ENCODE measurements around the gene FOCAD.
A peak's percentile ranks its signal among the peaks of the same experiment; 100 is the strongest.

Gene FOCAD

GRCh38 chr9:20988061-20988460, 304.0 kb downstream of the FOCAD start:
- TF ChIP-seq TAF1 (IDR thresholded peaks at IDR 0.05; ENCODE audit: low read depth) (no peak), TEAD4 (IDR thresholded peaks at IDR 0.05) (no peak), FOXM1 (IDR thresholded peaks at IDR 0.05; ENCODE audit: borderline replicate concordance, low read depth) (no peak), REST (IDR thresholded peaks at IDR 0.05; ENCODE audit: low read depth) (no peak), YY1 (IDR thresholded peaks at IDR 0.05; ENCODE audit: low read depth) (no peak), TCF12 (IDR thresholded peaks at IDR 0.05; ENCODE audit: low read depth) (no peak), EGR1 (IDR thresholded peaks at IDR 0.05) (no peak), RAD21 (IDR thresholded peaks at IDR 0.05; ENCODE audit: low read depth) (no peak), CEBPB (IDR thresholded peaks at IDR 0.05) (no peak), CREB1 (IDR thresholded peaks at IDR 0.05; ENCODE audit: low read depth) (no peak), ZBTB7A (IDR thresholded peaks at IDR 0.05; ENCODE audit: low read depth) (no peak), MAX (IDR thresholded peaks at IDR 0.05) (no peak)

- TF ChIP-seq YY1 (IDR thresholded peaks at IDR 0.05; ENCODE audit: low read depth) (no peak), NFIC (IDR thresholded peaks at IDR 0.05) (no peak), EGR1 (IDR thresholded peaks at IDR 0.05) (no peak), USF1 (IDR thresholded peaks at IDR 0.05) (no peak), FOXM1 (IDR thresholded peaks at IDR 0.05; ENCODE audit: borderline replicate concordance, low read depth) (no peak), CREB1 (IDR thresholded peaks at IDR 0.05; ENCODE audit: low read depth) (no peak), ZBTB7A (IDR thresholded peaks at IDR 0.05; ENCODE audit: low read depth) (no peak)
Observed at GRCh38 chr9:20988671-20989315, 304.7 kb downstream of the FOCAD start.

- TF ChIP-seq NFIC (IDR thresholded peaks at IDR 0.05) (0 out of 2 replicates have a peak, but pooled peaks have one; percentile 4), CREB1 (IDR thresholded peaks at IDR 0.05; ENCODE audit: low read depth) (no peak), RAD21 (IDR thresholded peaks at IDR 0.05; ENCODE audit: low read depth) (no peak)
Observed at GRCh38 chr9:20989923-20990341, 305.9 kb downstream of the FOCAD start.

GRCh38 chr9:20990867-20991266, 306.8 kb downstream of the FOCAD start:
- TF ChIP-seq RAD21 (IDR thresholded peaks at IDR 0.05; ENCODE audit: low read depth) (no peak), ZBTB7A (IDR thresholded peaks at IDR 0.05; ENCODE audit: low read depth) (no peak), NFIC (IDR thresholded peaks at IDR 0.05) (no peak), MAX (IDR thresholded peaks at IDR 0.05) (no peak), EGR1 (IDR thresholded peaks at IDR 0.05) (no peak), EP300 (IDR thresholded peaks at IDR 0.05; ENCODE audit: borderline replicate concordance) (no peak), TEAD4 (IDR thresholded peaks at IDR 0.05) (no peak), CEBPB (IDR thresholded peaks at IDR 0.05) (no peak), TAF1 (IDR thresholded peaks at IDR 0.05; ENCODE audit: low read depth) (no peak), TCF12 (IDR thresholded peaks at IDR 0.05; ENCODE audit: low read depth) (no peak), YY1 (IDR thresholded peaks at IDR 0.05; ENCODE audit: low read depth) (no peak), USF1 (IDR thresholded peaks at IDR 0.05) (no peak), REST (IDR thresholded peaks at IDR 0.05; ENCODE audit: low read depth) (no peak), FOXM1 (IDR thresholded peaks at IDR 0.05; ENCODE audit: borderline replicate concordance, low read depth) (no peak)

- TF ChIP-seq EP300 (IDR thresholded peaks at IDR 0.05; ENCODE audit: borderline replicate concordance) (no peak), ZBTB7A (IDR thresholded peaks at IDR 0.05; ENCODE audit: low read depth) (no peak), TCF12 (IDR thresholded peaks at IDR 0.05; ENCODE audit: low read depth) (no peak), CREB1 (IDR thresholded peaks at IDR 0.05; ENCODE audit: low read depth) (no peak), FOXM1 (IDR thresholded peaks at IDR 0.05; ENCODE audit: borderline replicate concordance, low read depth) (no peak), TEAD4 (IDR thresholded peaks at IDR 0.05) (no peak), USF1 (IDR thresholded peaks at IDR 0.05) (no peak), RAD21 (IDR thresholded peaks at IDR 0.05; ENCODE audit: low read depth) (no peak), MAX (IDR thresholded peaks at IDR 0.05) (no peak), YY1 (IDR thresholded peaks at IDR 0.05; ENCODE audit: low read depth) (no peak), TAF1 (IDR thresholded peaks at IDR 0.05; ENCODE audit: low read depth) (no peak), EGR1 (IDR thresholded peaks at IDR 0.05) (no peak), NFIC (IDR thresholded peaks at IDR 0.05) (no peak), CEBPB (IDR thresholded peaks at IDR 0.05) (no peak), REST (IDR thresholded peaks at IDR 0.05; ENCODE audit: low read depth) (no peak)
Observed at GRCh38 chr9:20994486-20994885, 310.4 kb downstream of the FOCAD start.

Data from Ishikawa (cell line).